ENCODE results near the gene TMEM114.

Gene TMEM114

DNA sequence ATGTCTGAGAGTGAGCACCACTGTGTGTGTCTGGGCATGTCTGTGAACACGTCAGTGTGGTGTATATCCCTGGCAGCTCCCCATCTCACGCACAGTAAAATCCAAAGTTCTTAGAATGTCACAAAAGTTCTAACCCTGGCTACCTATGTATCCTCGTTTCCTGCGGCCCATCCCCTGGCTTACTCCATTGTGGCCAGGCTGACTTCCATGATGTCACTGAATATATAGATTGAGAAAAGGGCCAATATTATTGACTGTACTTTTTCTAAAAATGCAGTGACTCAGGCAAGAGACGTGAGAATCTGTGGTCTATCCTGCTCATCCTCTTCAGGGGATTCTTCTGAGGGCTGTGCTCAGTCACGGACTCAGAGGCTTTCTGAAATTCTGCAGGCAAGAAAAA, 30.2 kb upstream of the TMEM114 start:
- H3K27ac ChIP-seq (replicated peaks) = no peak overlapping the region
- TF ChIP-seq POLR2AphosphoS5 (IDR thresholded peaks at IDR 0.05; ENCODE audit: low read depth) = no peak
- TF ChIP-seq, protein P1, sequence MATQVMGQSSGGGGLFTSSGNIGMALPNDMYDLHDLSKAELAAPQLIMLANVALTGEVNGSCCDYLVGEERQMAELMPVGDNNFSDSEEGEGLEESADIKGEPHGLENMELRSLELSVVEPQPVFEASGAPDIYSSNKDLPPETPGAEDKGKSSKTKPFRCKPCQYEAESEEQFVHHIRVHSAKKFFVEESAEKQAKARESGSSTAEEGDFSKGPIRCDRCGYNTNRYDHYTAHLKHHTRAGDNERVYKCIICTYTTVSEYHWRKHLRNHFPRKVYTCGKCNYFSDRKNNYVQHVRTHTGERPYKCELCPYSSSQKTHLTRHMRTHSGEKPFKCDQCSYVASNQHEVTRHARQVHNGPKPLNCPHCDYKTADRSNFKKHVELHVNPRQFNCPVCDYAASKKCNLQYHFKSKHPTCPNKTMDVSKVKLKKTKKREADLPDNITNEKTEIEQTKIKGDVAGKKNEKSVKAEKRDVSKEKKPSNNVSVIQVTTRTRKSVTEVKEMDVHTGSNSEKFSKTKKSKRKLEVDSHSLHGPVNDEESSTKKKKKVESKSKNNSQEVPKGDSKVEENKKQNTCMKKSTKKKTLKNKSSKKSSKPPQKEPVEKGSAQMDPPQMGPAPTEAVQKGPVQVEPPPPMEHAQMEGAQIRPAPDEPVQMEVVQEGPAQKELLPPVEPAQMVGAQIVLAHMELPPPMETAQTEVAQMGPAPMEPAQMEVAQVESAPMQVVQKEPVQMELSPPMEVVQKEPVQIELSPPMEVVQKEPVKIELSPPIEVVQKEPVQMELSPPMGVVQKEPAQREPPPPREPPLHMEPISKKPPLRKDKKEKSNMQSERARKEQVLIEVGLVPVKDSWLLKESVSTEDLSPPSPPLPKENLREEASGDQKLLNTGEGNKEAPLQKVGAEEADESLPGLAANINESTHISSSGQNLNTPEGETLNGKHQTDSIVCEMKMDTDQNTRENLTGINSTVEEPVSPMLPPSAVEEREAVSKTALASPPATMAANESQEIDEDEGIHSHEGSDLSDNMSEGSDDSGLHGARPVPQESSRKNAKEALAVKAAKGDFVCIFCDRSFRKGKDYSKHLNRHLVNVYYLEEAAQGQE (IDR thresholded peaks at IDR 0.05; ENCODE audit: insufficient replicate concordance, low read depth) = no peak
- TF ChIP-seq GABPA (IDR thresholded peaks at IDR 0.05; ENCODE audit: low read depth) = no peak
- TF ChIP-seq, protein P2, sequence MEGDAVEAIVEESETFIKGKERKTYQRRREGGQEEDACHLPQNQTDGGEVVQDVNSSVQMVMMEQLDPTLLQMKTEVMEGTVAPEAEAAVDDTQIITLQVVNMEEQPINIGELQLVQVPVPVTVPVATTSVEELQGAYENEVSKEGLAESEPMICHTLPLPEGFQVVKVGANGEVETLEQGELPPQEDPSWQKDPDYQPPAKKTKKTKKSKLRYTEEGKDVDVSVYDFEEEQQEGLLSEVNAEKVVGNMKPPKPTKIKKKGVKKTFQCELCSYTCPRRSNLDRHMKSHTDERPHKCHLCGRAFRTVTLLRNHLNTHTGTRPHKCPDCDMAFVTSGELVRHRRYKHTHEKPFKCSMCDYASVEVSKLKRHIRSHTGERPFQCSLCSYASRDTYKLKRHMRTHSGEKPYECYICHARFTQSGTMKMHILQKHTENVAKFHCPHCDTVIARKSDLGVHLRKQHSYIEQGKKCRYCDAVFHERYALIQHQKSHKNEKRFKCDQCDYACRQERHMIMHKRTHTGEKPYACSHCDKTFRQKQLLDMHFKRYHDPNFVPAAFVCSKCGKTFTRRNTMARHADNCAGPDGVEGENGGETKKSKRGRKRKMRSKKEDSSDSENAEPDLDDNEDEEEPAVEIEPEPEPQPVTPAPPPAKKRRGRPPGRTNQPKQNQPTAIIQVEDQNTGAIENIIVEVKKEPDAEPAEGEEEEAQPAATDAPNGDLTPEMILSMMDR (IDR thresholded peaks at IDR 0.05; ENCODE audit: insufficient read depth, low read length) = no peak
- no peak for TF ChIP-seq SPI1 (IDR thresholded peaks at IDR 0.05; ENCODE audit: borderline replicate concordance, low read depth)
- DNase-seq (ENCODE audit: low read depth in 1 of 2, low spot score in 1 of 2) = no peak

DNA sequence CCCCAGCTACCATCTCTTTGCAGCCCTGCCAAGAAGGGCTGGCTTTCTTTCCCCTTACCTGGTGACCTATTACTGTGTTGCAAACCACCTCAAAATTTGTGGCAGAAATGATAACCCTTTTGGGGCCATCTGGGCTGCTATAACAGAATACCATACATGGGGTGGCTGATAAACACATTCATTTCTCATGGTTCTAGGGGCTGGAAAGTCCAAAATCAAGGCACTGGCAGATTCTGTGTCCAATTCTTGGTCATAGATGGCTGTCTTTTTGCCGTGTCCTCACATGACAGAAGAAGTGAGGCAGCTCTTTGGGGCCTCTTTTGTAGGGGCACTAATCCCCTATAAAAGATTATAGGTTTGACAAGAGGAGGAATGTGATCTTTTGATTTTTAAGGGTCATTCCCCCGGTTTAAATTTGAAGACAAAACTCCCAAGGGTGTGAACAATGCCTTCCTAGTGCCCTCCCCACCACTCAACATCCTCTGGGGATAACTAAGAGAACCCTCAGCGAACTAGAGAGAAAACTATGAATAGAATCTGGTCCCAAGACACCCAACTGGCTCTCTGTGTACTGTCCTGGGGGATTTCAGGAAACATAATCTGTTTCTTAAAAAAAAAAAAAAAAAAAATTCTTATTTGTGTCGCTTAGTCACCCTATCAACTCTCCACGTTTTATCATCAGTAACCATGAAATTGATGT, 29.5 kb upstream of the TMEM114 start:
- H3K27ac ChIP-seq (replicated peaks) = no peak overlapping the region
- H3K4me3 ChIP-seq (replicated peaks; ENCODE audit: insufficient read depth, low read length) = no peak overlapping the region
- TF ChIP-seq SPI1 (IDR thresholded peaks at IDR 0.05; ENCODE audit: borderline replicate concordance, low read depth) (no peak), GABPA (IDR thresholded peaks at IDR 0.05; ENCODE audit: low read depth) (no peak), POLR2AphosphoS5 (IDR thresholded peaks at IDR 0.05; ENCODE audit: low read depth) (no peak)
- TF ChIP-seq, protein P2 (IDR thresholded peaks at IDR 0.05; ENCODE audit: insufficient read depth, low read length) = no peak
- TF ChIP-seq, protein P1 (IDR thresholded peaks at IDR 0.05; ENCODE audit: insufficient replicate concordance, low read depth) = no peak
- H3K27me3 ChIP-seq (ENCODE audit: insufficient read depth, poor library complexity, severe bottlenecking) = peaks cover 3% of the 10 kb centered on the region
- no peak for DNase-seq (ENCODE audit: low read depth in 1 of 2, low spot score in 1 of 2)

More for the DNA sequence above, 30.2 kb upstream of the TMEM114 start:
- H3K27me3 ChIP-seq (ENCODE audit: insufficient read depth, poor library complexity, severe bottlenecking) = peaks cover 3% of the 10 kb centered on the region
- no peak overlapping the region for H3K4me3 ChIP-seq (replicated peaks; ENCODE audit: insufficient read depth, low read length)

DNA sequence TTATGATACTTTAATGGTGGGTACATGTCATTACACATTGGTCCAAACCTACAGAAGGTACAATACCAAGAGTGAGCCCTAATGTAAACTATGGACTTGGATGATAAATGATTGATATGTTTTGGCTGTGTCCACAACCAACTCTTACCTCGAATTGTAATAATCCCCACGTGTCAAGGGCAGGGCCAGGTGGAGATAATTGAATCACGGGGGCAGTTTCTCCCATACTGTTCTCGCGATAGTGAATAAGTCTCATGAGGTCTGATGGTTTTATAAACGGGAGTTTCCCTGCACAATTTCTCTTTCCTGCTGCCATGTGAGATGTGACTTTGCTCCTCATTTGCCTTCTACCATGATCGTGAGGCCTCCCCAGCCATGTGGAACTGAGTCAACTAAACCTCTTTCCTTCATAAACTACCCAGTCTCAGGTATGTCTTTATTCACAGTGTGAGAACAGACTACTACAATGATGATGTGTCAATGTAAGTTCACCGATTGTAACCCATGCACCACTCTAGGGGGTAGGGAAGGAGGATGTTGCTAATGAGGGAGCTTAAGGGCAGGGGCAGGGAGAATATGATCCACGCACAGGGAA, 24.2 kb upstream of the TMEM114 start:
- Histone ChIP-seq H3K27me3 (ENCODE audit: insufficient read depth, poor library complexity, severe bottlenecking) (peaks cover 3% of the 10 kb centered on the region), H3K27ac (replicated peaks) (no peak overlapping the region), H3K4me3 (replicated peaks; ENCODE audit: insufficient read depth, low read length) (no peak overlapping the region)
- TF ChIP-seq, protein P1 (IDR thresholded peaks at IDR 0.05; ENCODE audit: insufficient replicate concordance, low read depth) = no peak
- TF ChIP-seq, protein P2 (IDR thresholded peaks at IDR 0.05; ENCODE audit: insufficient read depth, low read length) = no peak
- TF ChIP-seq GABPA (IDR thresholded peaks at IDR 0.05; ENCODE audit: low read depth) (no peak), SPI1 (IDR thresholded peaks at IDR 0.05; ENCODE audit: borderline replicate concordance, low read depth) (no peak), POLR2AphosphoS5 (IDR thresholded peaks at IDR 0.05; ENCODE audit: low read depth) (no peak)
- no peak for DNase-seq (ENCODE audit: low read depth in 1 of 2, low spot score in 1 of 2)
